Right atrium auricular region (tissue), 2 donors: Measurements from ENCODE around the gene THSD7A. TPM values are rescaled to one million over a fixed set of nuclear protein-coding genes. Genes with fewer than 3 reads are reported as not detected.
A peak's percentile ranks its signal among the peaks of the same experiment; 100 is the strongest.

Source experiments
- DNase-seq: peaks from one replicate; pipeline ENCODE4 v3.0.0-alpha.2; 2019; ENCODE audit warnings: low spot score
- H3K27ac ChIP-seq, 2 donors: fragments of 200-600 bp; sonication (generic); 1 replicate in 1 of 2; 2 replicates in 1 of 2; pipeline ENCODE4 v1.5.1; 2016 to 2019
- H3K27me3 ChIP-seq, 2 donors: fragments of 200-600 bp; sonication (generic); one replicate each; pipeline versions ENCODE4 v1.5.1 to v1.6.0; 2017 to 2019
- H3K36me3 ChIP-seq: fragments of 200-600 bp; sonication (generic); one replicate; pipeline ENCODE4 v1.5.1; 2016
- H3K4me1 ChIP-seq, 2 donors: fragments of 200-600 bp; sonication (generic); one replicate each; pipeline versions ENCODE4 v1.5.1 to v1.6.0; 2017 to 2019
- H3K4me3 ChIP-seq, 2 donors: fragments of 200-600 bp; sonication (generic); 1 replicate in 1 of 2; 2 replicates in 1 of 2; pipeline ENCODE4 v1.5.1; 2017 to 2019; ENCODE audit warnings: mild to moderate bottlenecking in 1 of 2, moderate library complexity in 1 of 2
- H3K9me3 ChIP-seq, 2 donors: fragments of 200-600 bp; sonication (generic); one replicate each; pipeline ENCODE4 v1.5.1; 2019
- total RNA-seq, 2 donors: library from RNA; depleted of rRNA; stranded (reverse); fragments of >200 nt; gene quantifications; one replicate each; pipeline ENCODE4 v1.1.0, GENCODE V29; 2016
- TF ChIP-seq, protein P1 (sequence below), 2 donors: fragments of 200-600 bp; sonication (generic); IDR thresholded peaks; one replicate each; pipeline ENCODE4 v1.5.1; 2019; ENCODE audit warnings: antibody characterized with exemption in 2 of 2

Gene THSD7A
- total RNA-seq, 2 donors from 2014 or later: 0.85 to 2.9 TPM

DNA sequence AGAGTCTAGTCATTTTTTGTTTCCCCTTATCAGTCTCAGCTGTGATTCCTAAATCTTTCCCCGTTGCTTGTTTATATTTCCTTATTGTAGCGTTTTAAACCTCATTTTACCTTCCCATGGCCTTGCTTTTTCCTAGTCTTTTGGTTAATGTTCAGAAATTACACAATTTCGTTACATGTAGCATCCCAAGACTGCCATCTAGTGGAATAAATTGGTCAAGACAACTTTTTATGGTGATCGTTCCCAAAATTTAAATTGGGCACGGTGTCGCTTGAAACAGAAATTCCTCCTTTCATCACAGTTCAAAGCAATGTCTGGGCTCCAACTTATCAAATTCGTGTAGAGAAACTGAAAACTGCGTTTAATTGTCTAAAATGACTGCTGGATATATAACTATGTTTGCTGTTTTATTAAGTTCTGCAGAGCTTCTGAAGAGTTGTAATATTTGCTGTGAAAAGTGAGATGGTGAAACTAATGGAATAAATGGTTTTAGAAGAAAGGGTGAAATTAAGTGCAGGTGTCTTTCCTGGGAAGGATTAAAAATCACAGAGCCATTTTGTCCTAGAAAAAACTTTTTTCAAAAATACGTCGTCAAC, 488.1 kb downstream of the THSD7A start:
- Histone ChIP-seq H3K4me3 (no peak overlapping the region), H3K36me3 (no peaks in the 10 kb centered on the region), H3K27me3 (no peaks in the 10 kb centered on the region), H3K9me3 (no peaks in the 10 kb centered on the region), H3K4me1 (peaks cover 0 to 7% of the 10 kb centered on the region in 2 donors), H3K27ac (no peak overlapping the region)
- TF ChIP-seq, protein P1, sequence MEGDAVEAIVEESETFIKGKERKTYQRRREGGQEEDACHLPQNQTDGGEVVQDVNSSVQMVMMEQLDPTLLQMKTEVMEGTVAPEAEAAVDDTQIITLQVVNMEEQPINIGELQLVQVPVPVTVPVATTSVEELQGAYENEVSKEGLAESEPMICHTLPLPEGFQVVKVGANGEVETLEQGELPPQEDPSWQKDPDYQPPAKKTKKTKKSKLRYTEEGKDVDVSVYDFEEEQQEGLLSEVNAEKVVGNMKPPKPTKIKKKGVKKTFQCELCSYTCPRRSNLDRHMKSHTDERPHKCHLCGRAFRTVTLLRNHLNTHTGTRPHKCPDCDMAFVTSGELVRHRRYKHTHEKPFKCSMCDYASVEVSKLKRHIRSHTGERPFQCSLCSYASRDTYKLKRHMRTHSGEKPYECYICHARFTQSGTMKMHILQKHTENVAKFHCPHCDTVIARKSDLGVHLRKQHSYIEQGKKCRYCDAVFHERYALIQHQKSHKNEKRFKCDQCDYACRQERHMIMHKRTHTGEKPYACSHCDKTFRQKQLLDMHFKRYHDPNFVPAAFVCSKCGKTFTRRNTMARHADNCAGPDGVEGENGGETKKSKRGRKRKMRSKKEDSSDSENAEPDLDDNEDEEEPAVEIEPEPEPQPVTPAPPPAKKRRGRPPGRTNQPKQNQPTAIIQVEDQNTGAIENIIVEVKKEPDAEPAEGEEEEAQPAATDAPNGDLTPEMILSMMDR (IDR thresholded peaks at IDR 0.05): peak; percentile 46 to 89
- no peak for DNase-seq

GRCh38 chr7:11343136-11343535, 488.9 kb downstream of the THSD7A start:
- DNase-seq: no peak
- Histone ChIP-seq H3K27me3 (no peaks in the 10 kb centered on the region), H3K4me3 (no peak overlapping the region), H3K9me3 (no peaks in the 10 kb centered on the region), H3K4me1 (peaks cover 0 to 7% of the 10 kb centered on the region in 2 donors), H3K36me3 (no peaks in the 10 kb centered on the region), H3K27ac (no peak overlapping the region)
- TF ChIP-seq, protein P1 (IDR thresholded peaks at IDR 0.05): no peak

DNA sequence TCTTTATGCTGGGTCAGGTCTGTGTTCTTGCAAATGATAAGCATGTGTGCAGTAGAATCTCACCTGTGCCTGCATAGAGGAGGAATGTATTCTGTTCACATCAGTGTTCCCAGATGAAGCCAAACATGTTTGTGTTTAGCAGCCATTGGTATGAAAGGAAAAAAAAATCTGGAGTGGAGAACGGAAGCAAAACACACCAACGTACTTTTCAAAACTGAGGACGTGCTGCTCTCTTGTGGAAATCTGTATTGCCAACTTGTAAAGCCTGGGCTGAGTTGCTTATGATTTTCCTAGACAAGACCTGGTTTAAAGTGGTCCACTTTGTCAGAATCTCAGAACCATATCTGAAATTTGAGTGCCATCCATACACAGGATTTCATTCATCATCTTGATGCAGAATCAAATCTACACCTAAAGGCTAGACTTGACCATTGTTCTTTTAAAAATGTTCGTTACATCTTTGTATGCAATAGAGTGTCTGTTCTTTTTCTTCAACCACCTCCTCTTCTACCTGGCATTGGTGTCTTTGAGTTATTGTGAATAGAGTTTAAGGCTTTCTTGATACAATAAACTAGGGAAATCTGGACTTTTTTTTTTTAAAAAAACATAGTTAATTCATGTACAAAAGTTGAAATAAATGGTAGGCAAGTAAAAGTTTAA, 490.6 kb downstream of the THSD7A start:
- no peaks in the 10 kb centered on the region for H3K36me3 ChIP-seq
- no peak for DNase-seq
- no peak overlapping the region for H3K27ac ChIP-seq

DNA sequence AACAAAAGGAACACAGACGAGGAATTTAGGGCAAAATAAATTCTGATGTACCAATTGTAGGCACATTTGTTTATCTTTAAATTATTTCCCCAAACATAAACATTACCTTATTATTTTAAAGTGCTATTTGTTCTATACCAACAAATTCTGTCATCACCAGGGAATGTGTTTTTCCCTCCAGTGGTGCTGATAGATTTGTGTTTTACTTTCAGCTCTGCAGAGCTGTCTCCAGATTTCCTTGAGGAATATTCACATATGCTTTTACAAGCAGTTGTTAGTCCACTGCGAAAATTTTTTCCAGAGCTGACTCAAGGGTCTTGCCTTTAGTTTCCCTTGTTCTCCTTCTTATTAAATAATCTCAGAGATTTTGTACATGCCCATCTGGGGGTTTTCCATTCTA, 495.6 kb downstream of the THSD7A start:
- Histone ChIP-seq H3K27ac (no peak overlapping the region), H3K27me3 (no peaks in the 10 kb centered on the region), H3K4me3 (no peak overlapping the region), H3K9me3 (no peaks in the 10 kb centered on the region), H3K36me3 (no peaks in the 10 kb centered on the region), H3K4me1 (no peaks in the 10 kb centered on the region)
- TF ChIP-seq, protein P1 (IDR thresholded peaks at IDR 0.05): no peak
- DNase-seq: no peak

More for the DNA sequence above, 490.6 kb downstream of the THSD7A start:
- H3K4me1 ChIP-seq: peaks cover 0 to 7% of the 10 kb centered on the region in 2 donors
- H3K9me3 ChIP-seq: no peaks in the 10 kb centered on the region
- no peaks in the 10 kb centered on the region for H3K27me3 ChIP-seq
- peak overlapping the region in 1 of 2 donors; percentile 5 for H3K4me3 ChIP-seq
- TF ChIP-seq, protein P1 (IDR thresholded peaks at IDR 0.05): peak in 1 of 2 donors; percentile 66

GRCh38 chr7:11335947-11336346, 496.1 kb downstream of the THSD7A start:
- no peaks in the 10 kb centered on the region for H3K27me3 ChIP-seq
- H3K27ac ChIP-seq: no peak overlapping the region
- no peaks in the 10 kb centered on the region for H3K9me3 ChIP-seq
- H3K36me3 ChIP-seq: no peaks in the 10 kb centered on the region
- no peak for DNase-seq
- H3K4me3 ChIP-seq: no peak overlapping the region
- TF ChIP-seq, protein P1 (IDR thresholded peaks at IDR 0.05): no peak
- H3K4me1 ChIP-seq: no peaks in the 10 kb centered on the region
